ENCODE results near the gene FNTB. TPM values are rescaled to one million over a fixed set of nuclear protein-coding genes. Genes with fewer than 3 reads are reported as not detected.

Gene FNTB
- total and polyA plus RNA-seq, 2 of the 8 experiments (the other 6 are each of a cell fraction or from before 2014, with no cell fraction given): 16.0 to 20.7 TPM

DNA sequence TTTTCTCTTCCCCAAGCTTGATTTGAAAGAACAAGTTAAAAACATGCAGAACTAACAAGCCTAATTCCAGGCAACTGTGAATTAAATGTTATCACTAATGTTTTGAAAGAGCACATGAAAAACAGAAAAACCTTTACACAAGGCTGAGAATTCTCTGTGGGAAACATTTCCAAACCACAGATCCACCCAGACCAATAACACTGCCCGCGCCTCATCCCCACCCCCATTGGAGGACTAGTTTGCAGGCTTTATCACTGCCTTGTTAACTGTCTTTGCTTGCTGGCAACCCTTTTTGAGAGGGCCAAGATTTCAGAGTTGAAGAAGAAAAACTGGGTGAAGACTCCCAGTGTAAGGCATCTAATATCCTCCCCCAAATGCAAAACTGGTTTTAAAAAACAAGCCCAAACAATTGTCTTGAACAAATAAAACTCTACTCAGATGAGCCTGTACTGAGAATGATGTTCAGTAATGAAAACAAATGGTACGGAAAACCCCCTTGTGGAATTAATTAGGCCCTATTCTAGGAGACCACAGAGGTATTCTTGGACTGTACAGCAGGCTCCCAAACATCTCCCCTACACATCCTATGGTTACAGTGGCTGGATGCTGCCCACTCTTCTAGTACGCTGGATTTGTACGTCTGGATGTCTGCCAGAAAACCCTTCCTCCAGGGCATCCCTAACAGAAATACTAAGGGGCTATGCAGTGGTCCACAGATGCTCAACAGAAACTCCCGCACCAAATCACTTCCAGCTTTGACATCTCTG lies 109.8 kb downstream of the FNTB start (continued):
- TF ChIP-seq, protein P1, sequence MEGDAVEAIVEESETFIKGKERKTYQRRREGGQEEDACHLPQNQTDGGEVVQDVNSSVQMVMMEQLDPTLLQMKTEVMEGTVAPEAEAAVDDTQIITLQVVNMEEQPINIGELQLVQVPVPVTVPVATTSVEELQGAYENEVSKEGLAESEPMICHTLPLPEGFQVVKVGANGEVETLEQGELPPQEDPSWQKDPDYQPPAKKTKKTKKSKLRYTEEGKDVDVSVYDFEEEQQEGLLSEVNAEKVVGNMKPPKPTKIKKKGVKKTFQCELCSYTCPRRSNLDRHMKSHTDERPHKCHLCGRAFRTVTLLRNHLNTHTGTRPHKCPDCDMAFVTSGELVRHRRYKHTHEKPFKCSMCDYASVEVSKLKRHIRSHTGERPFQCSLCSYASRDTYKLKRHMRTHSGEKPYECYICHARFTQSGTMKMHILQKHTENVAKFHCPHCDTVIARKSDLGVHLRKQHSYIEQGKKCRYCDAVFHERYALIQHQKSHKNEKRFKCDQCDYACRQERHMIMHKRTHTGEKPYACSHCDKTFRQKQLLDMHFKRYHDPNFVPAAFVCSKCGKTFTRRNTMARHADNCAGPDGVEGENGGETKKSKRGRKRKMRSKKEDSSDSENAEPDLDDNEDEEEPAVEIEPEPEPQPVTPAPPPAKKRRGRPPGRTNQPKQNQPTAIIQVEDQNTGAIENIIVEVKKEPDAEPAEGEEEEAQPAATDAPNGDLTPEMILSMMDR (IDR thresholded peaks at IDR 0.05; ENCODE audit: control extremely low read depth in 1 of 3, insufficient read depth in 1 of 3, low read depth in 1 of 3, low read length in 3 of 3): no peak
- no peak for TF ChIP-seq RBBP5 (IDR thresholded peaks at IDR 0.05; ENCODE audit: borderline replicate concordance, low read depth, low read length)
- TF ChIP-seq CHD2 (IDR thresholded peaks at IDR 0.05; ENCODE audit: low read length): no peak
- TF ChIP-seq SIRT6 (IDR thresholded peaks at IDR 0.05; ENCODE audit: low read length): no peak
- no peak for TF ChIP-seq POU5F1 (IDR thresholded peaks at IDR 0.05; ENCODE audit: low read depth, low read length)
- no peak for TF ChIP-seq TAF7 (optimal IDR thresholded peaks at IDR 0.05; ENCODE audit: borderline replicate concordance, low read depth, low read length)
- TF ChIP-seq, protein P2, sequence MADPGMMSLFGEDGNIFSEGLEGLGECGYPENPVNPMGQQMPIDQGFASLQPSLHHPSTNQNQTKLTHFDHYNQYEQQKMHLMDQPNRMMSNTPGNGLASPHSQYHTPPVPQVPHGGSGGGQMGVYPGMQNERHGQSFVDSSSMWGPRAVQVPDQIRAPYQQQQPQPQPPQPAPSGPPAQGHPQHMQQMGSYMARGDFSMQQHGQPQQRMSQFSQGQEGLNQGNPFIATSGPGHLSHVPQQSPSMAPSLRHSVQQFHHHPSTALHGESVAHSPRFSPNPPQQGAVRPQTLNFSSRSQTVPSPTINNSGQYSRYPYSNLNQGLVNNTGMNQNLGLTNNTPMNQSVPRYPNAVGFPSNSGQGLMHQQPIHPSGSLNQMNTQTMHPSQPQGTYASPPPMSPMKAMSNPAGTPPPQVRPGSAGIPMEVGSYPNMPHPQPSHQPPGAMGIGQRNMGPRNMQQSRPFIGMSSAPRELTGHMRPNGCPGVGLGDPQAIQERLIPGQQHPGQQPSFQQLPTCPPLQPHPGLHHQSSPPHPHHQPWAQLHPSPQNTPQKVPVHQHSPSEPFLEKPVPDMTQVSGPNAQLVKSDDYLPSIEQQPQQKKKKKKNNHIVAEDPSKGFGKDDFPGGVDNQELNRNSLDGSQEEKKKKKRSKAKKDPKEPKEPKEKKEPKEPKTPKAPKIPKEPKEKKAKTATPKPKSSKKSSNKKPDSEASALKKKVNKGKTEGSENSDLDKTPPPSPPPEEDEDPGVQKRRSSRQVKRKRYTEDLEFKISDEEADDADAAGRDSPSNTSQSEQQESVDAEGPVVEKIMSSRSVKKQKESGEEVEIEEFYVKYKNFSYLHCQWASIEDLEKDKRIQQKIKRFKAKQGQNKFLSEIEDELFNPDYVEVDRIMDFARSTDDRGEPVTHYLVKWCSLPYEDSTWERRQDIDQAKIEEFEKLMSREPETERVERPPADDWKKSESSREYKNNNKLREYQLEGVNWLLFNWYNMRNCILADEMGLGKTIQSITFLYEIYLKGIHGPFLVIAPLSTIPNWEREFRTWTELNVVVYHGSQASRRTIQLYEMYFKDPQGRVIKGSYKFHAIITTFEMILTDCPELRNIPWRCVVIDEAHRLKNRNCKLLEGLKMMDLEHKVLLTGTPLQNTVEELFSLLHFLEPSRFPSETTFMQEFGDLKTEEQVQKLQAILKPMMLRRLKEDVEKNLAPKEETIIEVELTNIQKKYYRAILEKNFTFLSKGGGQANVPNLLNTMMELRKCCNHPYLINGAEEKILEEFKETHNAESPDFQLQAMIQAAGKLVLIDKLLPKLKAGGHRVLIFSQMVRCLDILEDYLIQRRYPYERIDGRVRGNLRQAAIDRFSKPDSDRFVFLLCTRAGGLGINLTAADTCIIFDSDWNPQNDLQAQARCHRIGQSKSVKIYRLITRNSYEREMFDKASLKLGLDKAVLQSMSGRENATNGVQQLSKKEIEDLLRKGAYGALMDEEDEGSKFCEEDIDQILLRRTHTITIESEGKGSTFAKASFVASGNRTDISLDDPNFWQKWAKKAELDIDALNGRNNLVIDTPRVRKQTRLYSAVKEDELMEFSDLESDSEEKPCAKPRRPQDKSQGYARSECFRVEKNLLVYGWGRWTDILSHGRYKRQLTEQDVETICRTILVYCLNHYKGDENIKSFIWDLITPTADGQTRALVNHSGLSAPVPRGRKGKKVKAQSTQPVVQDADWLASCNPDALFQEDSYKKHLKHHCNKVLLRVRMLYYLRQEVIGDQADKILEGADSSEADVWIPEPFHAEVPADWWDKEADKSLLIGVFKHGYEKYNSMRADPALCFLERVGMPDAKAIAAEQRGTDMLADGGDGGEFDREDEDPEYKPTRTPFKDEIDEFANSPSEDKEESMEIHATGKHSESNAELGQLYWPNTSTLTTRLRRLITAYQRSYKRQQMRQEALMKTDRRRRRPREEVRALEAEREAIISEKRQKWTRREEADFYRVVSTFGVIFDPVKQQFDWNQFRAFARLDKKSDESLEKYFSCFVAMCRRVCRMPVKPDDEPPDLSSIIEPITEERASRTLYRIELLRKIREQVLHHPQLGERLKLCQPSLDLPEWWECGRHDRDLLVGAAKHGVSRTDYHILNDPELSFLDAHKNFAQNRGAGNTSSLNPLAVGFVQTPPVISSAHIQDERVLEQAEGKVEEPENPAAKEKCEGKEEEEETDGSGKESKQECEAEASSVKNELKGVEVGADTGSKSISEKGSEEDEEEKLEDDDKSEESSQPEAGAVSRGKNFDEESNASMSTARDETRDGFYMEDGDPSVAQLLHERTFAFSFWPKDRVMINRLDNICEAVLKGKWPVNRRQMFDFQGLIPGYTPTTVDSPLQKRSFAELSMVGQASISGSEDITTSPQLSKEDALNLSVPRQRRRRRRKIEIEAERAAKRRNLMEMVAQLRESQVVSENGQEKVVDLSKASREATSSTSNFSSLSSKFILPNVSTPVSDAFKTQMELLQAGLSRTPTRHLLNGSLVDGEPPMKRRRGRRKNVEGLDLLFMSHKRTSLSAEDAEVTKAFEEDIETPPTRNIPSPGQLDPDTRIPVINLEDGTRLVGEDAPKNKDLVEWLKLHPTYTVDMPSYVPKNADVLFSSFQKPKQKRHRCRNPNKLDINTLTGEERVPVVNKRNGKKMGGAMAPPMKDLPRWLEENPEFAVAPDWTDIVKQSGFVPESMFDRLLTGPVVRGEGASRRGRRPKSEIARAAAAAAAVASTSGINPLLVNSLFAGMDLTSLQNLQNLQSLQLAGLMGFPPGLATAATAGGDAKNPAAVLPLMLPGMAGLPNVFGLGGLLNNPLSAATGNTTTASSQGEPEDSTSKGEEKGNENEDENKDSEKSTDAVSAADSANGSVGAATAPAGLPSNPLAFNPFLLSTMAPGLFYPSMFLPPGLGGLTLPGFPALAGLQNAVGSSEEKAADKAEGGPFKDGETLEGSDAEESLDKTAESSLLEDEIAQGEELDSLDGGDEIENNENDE (IDR thresholded peaks at IDR 0.05; ENCODE audit: insufficient replicate concordance, low read length): no peak
